Endothelial cell of umbilical vein (primary cell): ENCODE data around the gene SFMBT2.

Source experiments
- CTCF ChIP-seq, 2 donors: IDR thresholded peaks; 1 replicate in 1 of 2; 2 replicates in 1 of 2; pipeline ENCODE4 v1.5.1; 2011; ENCODE audit warnings: low read length in 2 of 2, mild to moderate bottlenecking in 2 of 2, moderate library complexity in 2 of 2, control low read depth in 1 of 2, inconsistent platforms in 1 of 2, low read depth in 1 of 2; ENCODE audit not compliant: insufficient read depth in 1 of 2; ENCODE audit errors: extremely low read depth in 1 of 2
- EZH2 ChIP-seq: IDR thresholded peaks from 2 replicates; pipeline ENCODE4 v1.6.1; 2012; ENCODE audit warnings: borderline replicate concordance, low read depth, mild to moderate bottlenecking, moderate library complexity, low read length, inconsistent platforms; ENCODE audit not compliant: severe bottlenecking
- MAX ChIP-seq: IDR thresholded peaks from 2 replicates; pipeline ENCODE4 v1.6.1; 2011; ENCODE audit not compliant: insufficient read depth, insufficient read length
- MYC ChIP-seq: IDR thresholded peaks from one replicate; pipeline ENCODE4 v1.6.1; 2011; ENCODE audit warnings: mild to moderate bottlenecking, low read depth, low read length
- POLR2A ChIP-seq: IDR thresholded peaks from 2 replicates; pipeline ENCODE4 v1.6.1; 2012; ENCODE audit warnings: low read depth, mild to moderate bottlenecking, control low read depth, low read length
- POLR2AphosphoS5 ChIP-seq: IDR thresholded peaks from 2 replicates; pipeline ENCODE4 v1.6.1; 2012; ENCODE audit warnings: low read depth, mild to moderate bottlenecking, control low read depth, low read length, moderate library complexity; ENCODE audit not compliant: insufficient read depth

- TF ChIP-seq POLR2A (no peak), EZH2 (no peak), MAX (no peak), CTCF (IDR thresholded peaks at IDR 0.05; ENCODE audit: extremely low read depth in 1 of 2, insufficient read depth in 1 of 2, low read depth in 1 of 2, low read length in 2 of 2) (no peak), MYC (no peak), POLR2AphosphoS5 (no peak)
These were observed 292.8 kb downstream of the SFMBT2 start for GRCh38 chr10:7117806-7118674.
